ENCODE measurements around the gene KAZALD1. TPM values are rescaled to one million over a fixed set of nuclear protein-coding genes. Genes with fewer than 3 reads are reported as not detected.
"Not testable (repeated sequence)": the region's sequence is repeated elsewhere in the genome, so short reads cannot be mapped to it uniquely, and the experiment has no call there.

The KAZALD1 gene
- total RNA-seq, 1 experiment from 2014 or later: 12.5 TPM

DNA sequence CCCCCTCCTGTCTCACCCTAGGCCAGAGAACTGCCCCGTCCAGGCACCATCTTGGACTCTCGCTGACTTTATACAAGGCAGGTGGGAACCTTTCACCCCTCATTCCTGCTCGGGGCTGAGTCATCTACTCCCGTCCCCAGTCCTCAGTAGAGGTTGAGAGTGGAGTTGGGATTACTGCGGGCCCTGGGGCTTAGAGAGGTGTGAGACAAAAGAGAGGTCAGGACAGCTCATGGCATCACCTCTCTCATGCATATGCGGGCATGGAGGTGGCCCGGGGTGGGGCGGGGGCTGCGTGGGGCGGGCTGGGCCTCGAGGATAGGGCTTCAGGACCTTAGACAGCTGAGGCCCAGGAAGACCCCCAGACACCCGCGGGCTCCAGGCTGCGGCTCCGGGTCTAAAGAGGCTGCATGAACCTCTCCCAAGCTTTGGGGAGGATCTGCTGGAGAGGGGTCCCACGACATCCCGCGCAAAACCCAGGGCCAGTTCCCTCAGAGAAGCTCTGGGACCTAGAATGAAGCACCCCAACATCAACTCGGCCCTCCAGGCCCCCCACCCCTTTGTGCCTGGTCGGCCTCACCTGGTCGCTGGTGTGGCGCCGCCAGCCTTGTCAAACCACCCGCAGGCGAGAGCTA, 31.2 kb upstream of the KAZALD1 start:
- DNase-seq (ENCODE audit: low read depth): peak; percentile 70

GRCh38 chr10:101031128-101031795, 30.5 kb upstream of the KAZALD1 start, which contains the start of the genes PDZD7 and SFXN3:
Gene PDZD7, minus strand, starts transcription at chr10:101031129. Its CDS starts 910 bp downstream, at chr10:101030219.
Gene SFXN3, plus strand, starts transcription at chr10:101031234. Its CDS starts 3,461 bp downstream, at chr10:101034695.
- DNase-seq (ENCODE audit: low read depth): peak; percentile 86

- peak; percentile 77 for DNase-seq (ENCODE audit: low read depth)
These were observed 29.8 kb upstream of the KAZALD1 start for GRCh38 chr10:101031796-101032636.

- DNase-seq (ENCODE audit: low read depth): peak; percentile 95
These were observed 29.1 kb upstream of the KAZALD1 start for GRCh38 chr10:101032637-101033224.

DNA sequence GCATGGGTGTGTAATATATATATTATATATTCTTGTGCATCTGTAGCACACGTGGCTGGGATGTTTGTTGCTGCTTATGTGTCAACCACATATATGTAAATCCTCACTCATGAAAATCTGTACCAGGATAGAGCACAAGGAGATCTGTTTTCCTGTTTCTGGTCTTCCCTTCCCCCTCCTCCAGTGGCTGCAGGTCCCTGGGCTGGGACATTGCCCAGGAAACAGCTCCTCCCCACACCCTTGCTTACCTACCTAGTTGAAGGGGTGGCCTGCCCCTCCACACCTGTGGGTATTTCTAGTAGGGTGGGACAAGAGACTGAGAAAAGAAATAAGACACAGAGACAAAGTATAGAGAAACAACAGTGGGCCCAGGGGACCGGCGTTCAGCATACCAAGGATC, 28.5 kb upstream of the KAZALD1 start:
- DNase-seq (ENCODE audit: low read depth): no peak

DNA sequence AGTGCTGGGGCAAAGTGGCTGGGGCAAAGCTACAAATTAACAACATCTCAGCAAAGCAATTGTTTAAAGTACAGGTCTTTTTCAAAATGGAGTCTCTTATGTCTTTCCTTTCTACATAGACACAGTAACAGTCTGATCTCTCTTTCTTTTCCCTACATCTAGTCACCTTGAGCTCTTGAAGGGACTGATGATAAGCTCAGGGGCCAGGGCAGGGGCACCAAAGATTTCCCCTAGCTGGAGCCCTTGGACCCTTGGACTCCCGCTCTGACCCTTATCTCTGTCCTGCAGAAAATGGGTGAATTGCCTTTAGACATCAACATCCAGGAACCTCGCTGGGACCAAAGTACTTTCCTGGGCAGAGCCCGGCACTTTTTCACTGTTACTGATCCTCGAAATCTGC, 27.4 kb upstream of the KAZALD1 start:
- DNase-seq (ENCODE audit: low read depth): not testable (repeated sequence)

- DNase-seq (ENCODE audit: low read depth): no peak
These were observed 26.5 kb upstream of the KAZALD1 start for GRCh38 chr10:101035314-101035713.

DNA sequence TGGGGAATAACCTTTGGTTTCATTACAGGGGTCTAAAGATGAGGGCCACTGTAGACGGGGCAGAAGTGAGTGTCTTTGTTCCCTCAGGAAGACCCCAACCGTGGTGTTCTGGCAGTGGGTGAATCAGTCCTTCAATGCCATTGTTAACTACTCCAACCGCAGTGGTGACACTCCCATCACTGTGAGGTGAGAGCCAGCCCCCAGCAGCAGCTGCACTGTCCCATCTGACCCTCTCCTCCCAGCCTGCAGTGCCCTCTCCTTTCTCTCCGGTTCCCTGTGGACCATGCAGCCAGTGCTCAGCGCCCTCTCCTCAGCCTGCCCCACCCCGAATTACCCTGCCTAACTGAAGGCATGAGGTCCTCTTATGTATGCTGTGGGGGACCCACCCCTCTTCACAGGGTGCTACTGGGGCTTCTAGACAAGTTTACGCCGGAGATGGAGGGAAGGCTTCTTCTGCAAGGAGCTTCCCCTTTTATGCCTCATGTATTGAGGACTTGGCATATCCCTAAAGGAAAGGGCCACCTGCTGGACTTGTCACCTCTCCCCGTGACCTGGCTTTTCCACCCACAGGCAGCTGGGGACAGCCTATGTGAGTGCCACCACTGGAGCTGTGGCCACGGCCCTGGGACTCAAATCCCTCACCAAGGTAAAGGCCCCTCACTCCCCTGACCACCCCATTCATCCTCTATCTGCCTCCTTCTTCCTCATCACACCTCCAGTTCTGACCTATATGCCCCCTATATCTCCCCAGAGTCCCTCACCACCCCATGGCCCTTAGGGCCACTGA, 25.7 kb upstream of the KAZALD1 start:
- DNase-seq (ENCODE audit: low read depth): no peak

GRCh38 chr10:101036726-101037125, 25.1 kb upstream of the KAZALD1 start:
- no peak for DNase-seq (ENCODE audit: low read depth)

DNA sequence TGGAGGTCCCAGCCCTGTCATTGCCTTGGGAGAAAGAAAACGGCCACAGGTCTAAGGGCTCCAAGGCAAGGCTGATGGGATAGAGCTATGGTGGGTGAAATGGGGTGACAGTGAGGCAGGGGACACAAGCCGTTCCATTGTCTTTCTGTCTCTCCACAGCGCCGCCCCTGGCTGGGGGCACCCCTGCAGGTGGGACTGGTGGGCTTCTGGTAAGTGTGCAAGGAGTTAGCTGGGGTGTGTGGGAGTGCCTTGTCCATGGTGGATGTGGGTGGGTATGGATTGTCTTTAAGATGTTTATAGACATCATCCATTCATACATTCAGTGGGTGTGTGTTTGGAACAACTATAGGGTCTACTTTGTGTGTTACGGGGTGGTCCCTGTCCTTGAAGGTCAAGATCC, 23.3 kb upstream of the KAZALD1 start:
- DNase-seq (ENCODE audit: low read depth): no peak

GRCh38 chr10:101040061-101040460, 21.7 kb upstream of the KAZALD1 start:
- no peak for DNase-seq (ENCODE audit: low read depth)

GRCh38 chr10:101040851-101041250, 20.9 kb upstream of the KAZALD1 start:
- DNase-seq (ENCODE audit: low read depth): no peak

- peak; percentile 86 for DNase-seq (ENCODE audit: low read depth)
These were observed 20.5 kb upstream of the KAZALD1 start for GRCh38 chr10:101041252-101041761.

GRCh38 chr10:101042118-101042517, 19.7 kb upstream of the KAZALD1 start:
- no peak for DNase-seq (ENCODE audit: low read depth)

DNA sequence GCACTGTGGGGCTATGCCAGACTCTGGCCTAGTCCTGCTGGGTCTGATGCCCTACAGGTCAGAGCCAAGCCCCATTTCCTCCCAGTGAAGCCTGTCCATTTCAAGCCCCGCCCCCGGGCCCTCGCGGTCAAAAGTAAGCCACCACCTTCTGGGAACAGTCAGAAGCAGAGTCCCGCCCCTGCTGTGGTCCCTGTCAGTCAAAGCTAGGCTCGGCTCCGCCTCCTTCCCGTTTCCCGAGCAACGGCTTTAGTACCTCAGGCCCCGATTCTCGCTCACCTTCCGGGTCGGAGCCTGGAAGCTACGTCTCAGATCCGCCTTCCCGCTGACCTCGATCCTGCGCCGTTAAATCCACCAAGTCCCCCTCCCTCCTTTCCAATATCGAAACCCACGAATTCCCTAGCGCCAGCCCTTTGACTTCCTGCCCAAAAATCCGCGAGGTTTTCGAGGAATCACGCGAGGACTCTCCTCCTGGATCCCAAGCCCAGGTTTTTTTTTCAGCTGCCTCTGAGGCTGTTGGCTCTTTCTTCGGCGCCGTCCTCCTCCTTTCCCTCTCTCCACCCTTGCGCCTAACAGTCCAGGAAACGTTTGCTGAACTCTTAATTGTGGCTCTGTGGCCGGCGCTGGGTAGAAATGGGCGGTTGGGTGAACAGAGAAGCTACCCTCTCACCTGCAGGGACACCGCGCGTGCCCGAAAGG, 19.0 kb upstream of the KAZALD1 start:
- DNase-seq (ENCODE audit: low read depth): peak; percentile 99

DNA sequence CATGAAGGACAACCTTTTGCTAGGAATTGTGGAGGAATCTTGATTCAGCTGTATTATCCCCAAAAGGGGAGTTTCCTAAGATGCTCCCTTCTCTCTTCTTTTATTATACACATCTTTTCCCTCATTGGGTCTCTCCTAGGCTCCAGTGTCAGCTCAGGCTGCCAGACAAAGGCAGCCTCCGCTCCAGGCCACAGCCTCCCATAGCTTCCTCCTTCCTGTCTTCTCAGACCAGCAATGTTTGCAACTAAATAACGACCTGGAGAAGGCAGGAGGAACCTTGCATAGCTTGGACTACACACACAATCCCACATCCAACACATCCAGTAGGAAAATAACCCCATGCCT, 18.5 kb upstream of the KAZALD1 start:
- DNase-seq (ENCODE audit: low read depth): no peak

DNA sequence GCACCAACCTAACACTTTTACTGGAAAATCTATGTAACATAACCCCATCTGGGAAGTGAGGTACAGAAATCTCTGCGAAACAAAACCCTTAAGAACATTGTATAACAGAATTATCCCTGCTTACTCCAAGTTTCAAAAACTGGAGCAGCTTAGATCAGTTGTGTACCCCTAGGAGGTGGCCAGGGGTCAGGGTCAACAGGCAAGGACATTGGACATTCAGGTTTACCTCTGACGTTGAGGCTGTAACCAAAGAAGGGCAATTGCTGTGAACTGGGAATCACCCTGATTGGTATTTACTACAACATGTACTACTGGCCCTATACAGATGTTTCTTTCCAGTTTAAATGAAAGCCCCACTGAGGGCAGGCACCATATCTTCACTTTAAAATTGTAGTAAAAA, 17.7 kb upstream of the KAZALD1 start:
- no peak for DNase-seq (ENCODE audit: low read depth)

DNA sequence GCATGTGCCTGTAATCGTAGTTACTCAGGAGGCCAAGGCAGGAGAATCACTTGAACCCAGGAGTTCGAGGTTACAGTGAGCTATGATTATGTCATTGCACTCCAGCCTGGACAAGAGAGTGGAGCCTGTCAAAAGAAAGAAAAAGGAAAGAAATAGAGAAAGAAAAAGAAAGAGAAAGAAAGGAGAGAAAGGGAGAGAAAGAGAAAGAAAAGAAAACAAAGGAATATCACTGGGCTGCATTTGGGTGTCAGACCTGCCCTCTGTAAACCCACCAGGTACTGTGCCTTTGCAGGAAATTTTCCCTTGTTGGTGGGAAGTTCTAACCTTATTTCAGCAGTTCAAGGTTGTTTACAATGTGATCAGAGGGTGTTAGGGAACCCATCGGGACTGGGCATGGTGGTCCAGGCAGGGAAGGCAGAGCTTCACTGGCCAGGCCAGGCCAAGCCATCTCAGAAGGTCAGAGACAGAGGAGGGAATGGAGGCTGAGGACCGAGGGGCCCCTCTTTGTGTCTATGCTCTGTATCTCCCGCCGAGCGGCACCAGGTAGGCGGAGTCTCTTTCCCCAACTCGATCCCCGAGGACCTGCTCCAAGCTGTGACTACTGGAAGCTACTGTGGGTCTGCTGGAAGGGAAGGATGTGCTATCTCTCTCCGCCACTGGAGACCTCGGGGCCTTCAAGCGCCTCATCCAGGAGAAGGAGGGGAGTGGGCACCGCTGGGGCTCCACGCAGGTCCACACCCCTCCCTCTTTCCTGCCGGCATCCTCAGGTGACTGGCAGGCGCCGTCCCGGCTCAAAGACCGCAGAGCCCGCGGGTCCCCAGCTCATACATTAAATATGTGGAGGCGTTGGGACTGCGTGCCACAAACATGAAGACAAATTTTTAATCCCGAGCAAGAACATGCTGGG, 15.2 kb upstream of the KAZALD1 start:
- DNase-seq (ENCODE audit: low read depth): no peak

- DNase-seq (ENCODE audit: low read depth): no peak
These were observed 14.5 kb upstream of the KAZALD1 start for GRCh38 chr10:101047268-101047667.

All from M059J (cell line).